Heart left ventricle (tissue), 13 donors: ENCODE data around the gene FLNB.

Experiments
- CTCF ChIP-seq, 12 donors: fragments of 200-600 bp; sonication (generic) in 4 of 12; IDR thresholded peaks; one replicate each; pipeline versions ENCODE4 v1.5.0 to v1.8.0; 2018 to 2022; ENCODE audit warnings: antibody characterized with exemption in 12 of 12, mild to moderate bottlenecking in 5 of 12
- POLR2A ChIP-seq, 2 donors: fragments of 450-650 bp; IDR thresholded peaks; one replicate each; pipeline ENCODE4 v1.6.1; 2017; ENCODE audit warnings: antibody characterized with exemption in 2 of 2, mild to moderate bottlenecking in 2 of 2, moderate library complexity in 2 of 2
- donor health status: ischemic (EF 13 %, LVEDD 7.1; RV severe dilation, severe dysfunction).
- donor health status: DM: no; HTN: yes; CAD: no.
- donor health status: DM: no; HTN: no; CAD: no.
- donor health status: ischemic (EF 25% LVEDD 6.9; RV normal size, moderate dysfunction).
- donor health status: ischemic (EF 25% LVEDD 5.7; RV mildly dilated, moderate dysfunction).
- donor health status: ischemic (EF 35%, LVEDD 5.7; RV mildly dilated, moderate dysfunction).
- donor health status: nonischemic (EF 11% LVEDD 7.7; RV severe dilation, severe dysfunction).
- donor health status: DM: yes; HTN: yes; CAD: no.
- donor health status: PGD.
- donor health status: ischemic (EF 29% LVEDD 5.4; RV normal size, mild dysfunction).
- donor health status: nonischemic (EF 23%, LVEDD 6.1; RV moderate dilation, normal function).

GRCh38 chr3:58164906-58165821 lies 156.9 kb downstream of the FLNB start:
- TF ChIP-seq CTCF (IDR thresholded peaks at IDR 0.05) (no peak), POLR2A (IDR thresholded peaks at IDR 0.05) (no peak)
